Activated CD8-positive, alpha-beta memory T cell treated with anti-CD3 and anti-CD28 coated beads for 1 hour (primary cell): ENCODE data around the gene NIPAL3.
"Not testable (repeated sequence)": the region's sequence is repeated elsewhere in the genome, so short reads cannot be mapped to it uniquely, and the experiment has no call there.

Source experiments
- DNase-seq, 2 donors: peaks; one replicate each; pipeline ENCODE4 v3.0.0-alpha.2; 2020; ENCODE audit warnings: low read depth in 1 of 2; ENCODE audit errors: extremely low read depth in 1 of 2

The NIPAL3 gene

DNA sequence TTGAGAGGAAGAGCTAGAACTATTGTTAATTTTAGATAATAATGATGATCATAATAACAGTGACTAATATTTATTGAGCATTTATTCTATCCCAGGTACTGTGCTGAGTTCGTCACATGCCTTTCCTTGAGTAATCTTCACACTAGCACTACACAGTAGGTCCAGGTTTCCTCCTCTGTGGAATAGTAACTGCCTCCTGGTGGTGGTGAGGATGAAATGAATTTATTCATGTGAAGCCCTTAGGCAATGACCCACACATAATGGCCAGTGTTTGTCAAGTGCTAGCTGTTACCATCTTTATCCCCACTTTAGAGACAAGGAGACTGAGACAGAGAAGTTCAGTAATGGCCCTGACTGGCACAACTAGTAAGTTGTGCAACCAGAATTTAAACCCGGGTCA lies 5.9 kb downstream of the NIPAL3 start:
- no peak for DNase-seq

DNA sequence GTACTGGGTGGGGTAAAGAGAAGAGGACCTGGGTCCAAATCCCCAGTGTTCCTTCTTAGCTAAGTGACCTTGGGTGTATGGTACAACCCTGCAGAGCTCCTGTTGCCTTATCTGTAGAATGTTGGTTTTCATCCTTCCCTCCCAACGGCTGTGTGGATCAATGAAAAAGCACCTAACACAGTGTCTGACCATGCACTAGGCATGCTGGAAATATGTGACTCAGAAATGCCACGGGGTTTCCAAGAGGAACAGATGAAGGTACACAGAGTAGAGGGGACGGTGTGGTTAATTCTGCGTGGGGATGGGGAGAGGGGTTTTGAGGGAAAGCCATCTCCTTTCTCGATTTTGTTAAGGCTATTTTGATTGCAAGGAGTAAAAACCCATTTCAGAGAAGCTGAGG lies 8.6 kb downstream of the NIPAL3 start:
- DNase-seq: no peak

DNA sequence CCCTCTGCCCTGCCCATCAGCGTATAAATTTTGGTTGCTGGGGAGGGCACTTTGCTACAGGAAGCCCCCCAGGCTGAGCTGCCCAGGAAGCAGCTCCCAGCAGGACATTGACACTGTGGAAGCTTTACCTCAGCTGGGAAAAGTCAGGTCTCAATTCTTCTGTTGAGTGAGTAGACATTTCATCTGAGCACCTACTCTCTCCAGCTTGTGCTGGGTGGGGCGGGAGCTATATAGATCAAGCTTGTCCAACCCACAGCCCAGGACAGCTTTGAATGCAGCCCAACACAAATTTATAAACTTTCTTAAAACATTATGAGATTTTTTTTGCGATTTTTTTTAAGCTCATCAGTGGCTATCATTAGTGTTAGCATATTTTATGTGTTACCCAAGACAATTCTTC lies 9.4 kb downstream of the NIPAL3 start:
- DNase-seq: no peak

DNA sequence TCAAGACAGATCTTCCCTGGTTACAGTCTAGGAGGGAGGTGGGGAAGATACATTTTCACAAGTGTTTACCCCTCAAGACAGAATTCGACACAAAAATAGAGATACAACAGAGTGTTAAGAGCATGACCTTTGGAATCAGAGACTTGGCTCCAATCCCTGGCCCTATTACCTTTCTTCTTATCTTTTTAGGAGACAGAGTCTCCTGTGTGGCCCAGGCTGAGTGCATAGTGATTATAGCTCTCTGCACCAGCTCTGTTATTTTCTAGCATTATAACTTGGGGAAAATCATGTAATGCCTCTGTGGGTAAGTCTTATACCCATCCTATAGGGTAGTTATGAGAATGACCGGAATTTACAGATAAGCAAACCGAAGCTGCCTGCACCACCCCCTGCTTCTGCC lies 9.8 kb downstream of the NIPAL3 start:
- no peak for DNase-seq

DNA sequence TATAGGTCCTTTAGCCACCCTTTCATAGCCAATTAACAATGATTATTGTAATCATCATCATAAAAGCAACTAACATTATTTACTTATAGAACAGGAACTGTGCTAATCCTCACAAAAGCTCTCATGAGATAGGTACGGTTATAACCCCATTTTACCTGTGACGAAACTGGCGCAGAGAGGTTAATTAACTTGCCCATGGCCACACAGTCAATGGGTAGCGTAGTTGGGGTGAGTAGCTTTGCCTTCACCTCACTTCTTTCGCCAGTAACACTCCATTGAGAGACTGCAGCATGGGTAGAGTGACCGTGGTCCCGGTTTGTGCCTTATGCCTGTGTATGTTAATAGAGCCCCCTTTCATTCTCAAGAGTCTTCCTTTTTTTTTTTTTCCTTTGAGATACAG lies 10.3 kb downstream of the NIPAL3 start:
- DNase-seq: no peak

DNA sequence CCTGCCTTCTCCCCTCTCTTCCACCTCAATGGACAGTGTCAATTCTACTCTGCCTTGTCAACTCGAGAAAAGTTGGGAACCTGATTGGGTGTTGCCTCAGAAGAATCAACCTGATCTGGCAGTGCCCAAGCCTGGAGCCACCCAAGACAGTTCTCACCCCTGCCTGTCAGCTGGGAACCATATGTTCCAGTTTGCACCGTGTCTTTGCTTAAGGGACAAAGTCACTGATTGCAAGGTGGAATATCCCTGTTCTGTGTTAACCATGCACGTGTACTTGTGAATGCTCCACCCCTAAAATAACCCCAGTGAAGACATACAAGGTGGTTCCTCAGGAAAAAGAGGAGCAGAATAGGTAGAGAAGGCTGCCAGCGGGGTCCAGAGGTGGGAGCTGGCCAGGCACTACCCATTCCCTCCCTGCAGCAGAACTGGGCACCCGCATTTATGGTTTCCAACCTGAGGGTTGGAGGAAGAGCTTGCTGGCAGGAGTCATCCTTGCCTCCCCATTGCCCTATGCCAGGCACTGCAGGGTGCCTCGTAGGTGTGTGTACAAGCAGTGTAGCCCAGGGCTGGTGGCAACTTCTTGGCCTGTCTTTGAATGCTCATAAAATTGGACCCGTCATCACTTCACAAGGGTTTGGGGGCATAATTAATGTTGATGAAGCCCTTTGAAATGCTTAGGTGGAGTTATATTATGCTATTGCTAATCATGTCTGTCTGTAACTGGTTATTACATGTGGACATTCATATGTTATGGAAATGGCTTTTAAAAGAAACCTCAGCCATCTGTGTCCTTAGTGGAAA lies 11.3 kb downstream of the NIPAL3 start:
- DNase-seq: no peak

DNA sequence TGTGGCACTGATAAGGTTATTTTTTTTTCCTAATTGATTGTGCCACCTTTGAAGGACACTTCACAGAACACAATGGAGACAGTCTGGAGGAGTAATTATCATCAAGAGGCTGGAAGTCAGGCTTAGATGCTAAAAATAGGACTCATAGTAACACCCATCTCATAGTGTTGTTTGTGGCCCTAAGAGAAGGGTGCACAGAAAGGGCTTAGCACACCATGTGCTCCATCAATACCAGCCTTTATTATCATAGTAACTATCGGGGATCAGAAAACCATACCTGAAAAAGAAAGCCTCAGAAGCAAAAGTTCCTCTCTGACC lies 11.9 kb downstream of the NIPAL3 start:
- DNase-seq: no peak

DNA sequence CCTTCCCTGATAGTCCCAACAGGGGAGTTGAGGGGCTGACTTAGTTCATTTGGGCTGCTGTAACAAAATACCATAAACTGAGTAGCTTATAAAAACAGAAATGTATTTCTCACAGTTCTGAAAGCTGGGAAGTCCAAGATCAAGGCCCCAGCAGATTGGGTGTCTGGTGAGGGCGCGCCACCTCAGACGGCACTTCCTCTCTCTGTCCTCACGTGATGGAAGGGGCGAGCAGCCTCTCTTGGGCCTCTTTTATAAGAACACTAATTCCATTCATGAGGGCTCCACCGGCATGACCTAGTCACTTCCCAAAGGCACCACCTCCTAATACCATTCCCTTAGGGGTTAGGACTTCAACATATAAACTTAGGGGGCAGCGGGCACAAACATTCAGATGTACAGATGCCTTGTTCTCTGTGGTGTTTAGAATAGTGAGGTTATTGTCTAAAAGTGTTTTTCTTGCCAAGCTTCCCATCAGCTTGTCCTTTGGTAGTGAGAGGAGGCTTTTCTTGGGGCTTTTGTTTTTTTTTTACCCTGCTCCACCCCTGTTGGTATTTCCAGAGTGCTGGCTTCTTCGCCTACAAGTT lies 20.3 kb downstream of the NIPAL3 start:
- no peak for DNase-seq

DNA sequence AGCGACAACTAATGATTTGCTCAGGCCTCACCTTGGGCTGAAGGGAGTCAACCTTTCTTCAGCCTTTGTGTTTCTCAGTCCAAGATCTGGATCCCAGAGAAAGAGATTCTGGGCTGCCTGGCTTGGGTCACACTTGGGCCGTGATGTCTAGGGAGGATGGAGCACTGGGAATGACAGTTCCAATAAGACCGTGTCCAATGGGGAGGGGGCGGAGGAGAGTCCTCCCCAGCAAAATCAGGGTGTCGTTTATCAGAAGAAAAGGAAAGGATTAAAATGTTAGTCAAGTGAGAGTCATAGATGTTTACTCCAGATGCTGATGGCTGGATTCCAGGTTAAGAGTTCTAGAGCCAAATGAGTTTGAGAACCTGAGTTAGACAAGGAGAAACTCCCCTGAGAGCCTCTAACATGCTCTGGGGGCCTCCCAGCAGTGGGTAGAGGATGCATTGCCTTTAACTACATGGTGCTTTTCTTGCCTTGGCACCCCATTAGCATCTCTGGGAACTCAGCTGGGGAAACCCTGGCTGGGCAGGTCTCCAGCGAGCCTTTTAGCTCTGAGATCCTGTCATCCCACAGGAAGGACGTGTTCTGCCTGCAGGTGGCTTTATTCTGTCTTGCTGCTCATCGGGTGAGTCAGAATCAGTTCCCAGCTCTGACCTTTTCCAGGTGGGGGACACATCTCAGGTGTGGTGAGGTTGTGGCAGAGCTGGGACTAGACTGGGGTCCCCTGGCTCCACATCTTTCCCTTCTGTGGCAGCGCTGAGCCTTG lies 22.2 kb downstream of the NIPAL3 start:
- no peak for DNase-seq

DNA sequence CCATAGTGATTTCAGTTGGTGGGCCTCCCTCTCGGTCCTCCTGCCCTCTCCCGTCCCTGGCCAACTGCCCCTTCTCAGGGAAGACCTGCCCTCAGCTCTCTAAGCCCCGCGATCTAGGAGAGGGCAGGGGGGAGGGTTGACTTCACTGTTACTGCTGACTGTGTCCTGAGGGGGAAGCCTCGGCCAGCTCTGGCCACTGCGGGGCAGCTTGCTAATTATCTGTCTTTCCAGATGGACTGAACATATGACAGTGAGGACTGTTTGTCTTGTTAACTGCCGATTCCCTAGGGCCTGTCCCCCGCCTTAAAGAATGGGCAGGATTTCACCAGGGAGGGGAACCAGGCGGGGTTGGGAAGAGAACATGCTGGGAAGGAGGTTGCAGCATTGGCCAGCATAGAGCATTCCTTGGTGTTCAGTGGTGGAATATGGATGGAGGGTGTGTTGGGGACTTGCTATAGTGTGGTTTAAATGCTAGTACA lies 22.9 kb downstream of the NIPAL3 start:
- no peak for DNase-seq

DNA sequence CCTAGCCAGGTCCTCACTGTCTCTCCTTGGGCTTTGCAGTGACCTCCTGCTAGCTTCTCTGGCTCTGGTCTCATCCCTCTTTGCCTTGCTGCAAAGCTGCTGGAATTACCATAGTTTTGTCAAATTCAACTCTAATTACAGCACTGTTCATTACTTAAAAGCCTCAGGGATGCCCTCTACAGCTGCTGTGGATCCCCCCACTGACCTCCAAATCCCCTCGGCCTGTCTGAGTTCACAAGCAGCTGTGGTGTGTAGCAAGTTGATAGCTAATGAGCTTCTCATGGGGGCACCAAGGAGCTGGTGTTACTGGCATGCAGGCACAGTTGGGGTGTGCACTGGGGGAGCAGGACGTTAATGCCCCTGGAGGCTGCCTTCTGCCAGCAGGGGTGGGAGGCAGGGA lies 24.8 kb downstream of the NIPAL3 start:
- DNase-seq: no peak

DNA sequence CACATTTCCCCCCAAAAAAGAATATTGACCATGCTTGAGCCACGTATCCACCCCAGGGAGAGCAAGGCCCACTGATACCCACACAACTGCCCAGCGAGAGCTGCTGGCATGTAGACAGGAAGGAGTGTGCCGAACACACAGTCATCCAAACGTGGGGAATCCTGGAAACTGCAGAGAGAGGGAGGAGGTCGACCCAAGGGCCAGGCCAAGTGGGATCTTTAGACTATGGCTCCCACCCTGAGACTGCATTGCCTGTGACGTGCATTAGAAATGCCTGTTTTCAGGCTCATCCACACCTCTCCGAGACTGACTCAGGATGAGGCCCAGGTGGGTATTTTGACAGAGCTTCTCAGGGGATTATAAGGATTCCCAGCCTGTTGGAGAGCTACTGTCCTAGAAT lies 25.9 kb downstream of the NIPAL3 start:
- no peak for DNase-seq

DNA sequence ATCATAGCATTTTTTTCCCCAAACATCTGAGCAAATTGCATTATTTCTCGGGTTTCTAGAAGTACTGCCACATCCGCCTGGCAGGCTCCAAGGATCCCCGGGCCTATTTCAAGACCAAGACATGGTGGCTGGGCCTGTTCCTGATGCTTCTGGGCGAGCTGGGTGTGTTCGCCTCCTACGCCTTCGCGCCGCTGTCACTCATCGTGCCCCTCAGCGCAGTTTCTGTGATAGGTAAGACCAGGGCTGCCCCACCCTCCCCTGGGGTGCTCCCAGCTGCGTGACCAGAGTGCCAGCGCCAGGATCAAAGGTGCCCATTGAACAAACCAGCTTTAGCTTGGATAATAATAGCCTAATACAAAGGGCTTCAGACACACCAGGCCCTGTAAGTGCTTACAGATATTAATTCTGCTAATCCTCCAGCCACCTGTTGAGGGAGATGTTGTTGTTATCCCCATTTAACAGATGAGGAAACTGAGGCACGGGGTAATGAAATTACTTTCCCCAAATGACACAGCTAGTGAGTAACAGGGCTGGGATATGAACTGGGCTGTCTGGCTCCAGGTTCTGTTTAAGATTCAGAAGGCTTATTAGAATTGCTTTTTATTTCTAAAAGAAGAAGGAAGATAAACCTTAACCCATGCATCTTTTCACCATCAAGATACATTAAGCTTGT lies 26.5 kb downstream of the NIPAL3 start:
- DNase-seq: no peak

DNA sequence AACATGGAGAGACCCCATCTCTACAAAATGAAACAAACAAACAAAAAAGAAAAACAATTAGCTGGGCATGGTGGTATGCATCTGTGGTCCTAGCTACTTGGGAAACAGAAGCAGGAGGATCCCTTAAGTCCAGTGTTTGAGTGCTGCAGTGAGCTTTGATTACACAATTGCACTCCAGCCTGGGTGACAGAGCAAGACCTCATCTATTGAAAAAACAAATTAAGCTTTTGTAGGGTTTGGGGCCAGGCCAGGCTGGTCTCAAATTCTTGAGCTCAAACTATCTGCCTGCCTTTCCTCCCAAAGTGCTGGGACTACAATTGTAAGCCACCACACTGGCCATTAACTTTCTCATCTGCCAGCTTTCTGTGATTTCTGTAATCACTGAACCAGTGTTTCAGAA lies 27.2 kb downstream of the NIPAL3 start:
- no peak for DNase-seq

DNA sequence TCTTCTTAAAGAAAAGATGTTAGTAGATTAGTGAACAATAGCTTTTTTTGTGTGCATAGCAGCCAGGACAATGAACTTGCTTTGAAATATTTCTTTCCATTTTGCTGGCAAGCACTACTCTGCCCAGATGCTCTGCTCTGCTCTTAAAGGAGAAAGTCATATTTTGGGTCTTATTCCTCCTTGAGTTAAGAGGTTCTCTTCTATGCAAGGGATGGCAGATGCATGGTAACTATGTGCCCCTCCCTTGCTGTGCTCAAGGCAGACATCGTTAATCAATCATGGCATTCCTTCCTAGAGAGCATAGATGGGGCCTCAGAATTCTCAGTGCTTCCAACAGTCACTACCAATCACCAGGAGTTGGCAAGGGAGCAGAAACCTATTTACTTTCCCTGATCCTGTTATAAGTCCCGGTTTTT lies 27.6 kb downstream of the NIPAL3 start:
- no peak for DNase-seq

DNA sequence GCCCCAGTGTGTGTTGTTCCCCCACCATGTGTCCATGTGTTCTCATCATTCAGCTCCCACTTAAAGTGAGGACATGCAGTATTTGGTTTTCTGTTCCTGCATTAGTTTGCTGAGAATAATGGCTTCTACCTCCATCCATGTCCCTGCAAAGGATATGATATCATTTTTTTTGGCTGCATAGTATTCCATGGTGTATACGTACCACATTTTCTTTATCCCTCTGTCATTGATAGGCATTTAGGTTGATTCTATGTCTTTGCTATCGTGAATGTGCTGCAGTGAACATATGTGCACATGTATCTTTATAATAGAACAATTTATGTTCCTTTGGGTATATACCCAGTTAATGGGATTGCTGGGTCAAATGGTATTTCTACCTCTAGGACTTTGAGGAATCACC lies 30.8 kb downstream of the NIPAL3 start:
- DNase-seq: not testable (repeated sequence)

DNA sequence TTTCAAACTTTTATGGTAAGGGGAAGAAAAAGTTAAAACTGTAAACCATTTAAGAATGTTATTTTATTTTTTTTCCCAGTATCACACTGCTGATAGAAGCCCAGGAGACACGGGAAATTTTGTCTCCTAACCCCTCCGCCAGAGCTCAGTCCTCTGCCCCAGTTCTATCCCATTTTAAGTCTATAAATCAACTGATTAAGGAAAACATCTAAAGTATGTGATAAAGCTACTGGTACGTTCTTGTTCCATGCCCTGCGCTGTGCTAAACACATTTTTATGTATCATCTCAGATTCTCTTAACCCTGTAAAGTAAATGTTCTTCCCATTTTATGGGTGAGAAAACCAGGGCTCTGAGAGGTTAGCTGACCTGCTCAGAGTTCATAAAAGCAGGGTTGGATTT lies 34.7 kb downstream of the NIPAL3 start:
- no peak for DNase-seq

DNA sequence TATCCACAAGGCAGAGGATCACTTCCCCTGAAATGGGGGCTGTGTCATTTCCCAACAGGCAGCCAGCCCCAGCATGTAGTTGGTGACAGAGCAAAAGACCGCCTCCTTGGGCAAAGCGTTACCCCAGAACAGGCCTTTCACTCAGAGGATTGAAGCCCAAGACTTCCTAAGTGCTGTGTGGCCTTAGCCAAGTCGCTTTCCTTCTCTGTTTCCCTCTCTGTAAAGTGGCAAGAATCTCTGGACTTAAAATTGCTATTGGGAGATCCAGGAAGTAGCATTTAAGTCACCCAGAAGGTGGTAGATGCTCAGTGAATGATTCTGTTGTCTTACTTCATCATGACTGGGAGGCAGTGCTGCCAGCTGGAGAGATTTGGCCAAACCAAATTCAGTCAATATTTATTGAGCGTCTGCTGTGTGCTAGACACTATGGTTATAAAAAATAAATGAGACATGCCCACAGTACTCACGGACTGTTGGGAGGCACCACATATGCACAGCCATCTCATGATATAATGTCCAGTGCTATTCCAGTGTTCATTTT lies 35.3 kb downstream of the NIPAL3 start:
- no peak for DNase-seq

DNA sequence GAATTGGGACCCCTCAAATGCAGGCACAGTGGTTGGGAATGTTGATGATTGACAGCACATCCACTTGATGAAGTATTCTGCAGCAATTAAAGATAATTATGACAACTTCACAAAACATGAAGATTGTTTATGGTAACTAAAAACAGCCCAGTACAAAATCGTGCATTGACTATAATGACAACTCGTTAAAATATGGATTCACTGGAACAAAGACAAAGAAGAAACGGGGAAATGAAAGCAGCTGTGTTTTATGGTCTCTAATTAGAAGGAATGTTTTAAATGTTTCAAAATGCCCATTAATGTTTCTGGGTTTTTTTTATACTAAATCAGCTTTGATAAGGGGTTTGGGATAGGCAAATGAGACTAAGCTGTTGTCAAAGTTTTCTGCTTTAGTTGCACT lies 36.1 kb downstream of the NIPAL3 start:
- no peak for DNase-seq

DNA sequence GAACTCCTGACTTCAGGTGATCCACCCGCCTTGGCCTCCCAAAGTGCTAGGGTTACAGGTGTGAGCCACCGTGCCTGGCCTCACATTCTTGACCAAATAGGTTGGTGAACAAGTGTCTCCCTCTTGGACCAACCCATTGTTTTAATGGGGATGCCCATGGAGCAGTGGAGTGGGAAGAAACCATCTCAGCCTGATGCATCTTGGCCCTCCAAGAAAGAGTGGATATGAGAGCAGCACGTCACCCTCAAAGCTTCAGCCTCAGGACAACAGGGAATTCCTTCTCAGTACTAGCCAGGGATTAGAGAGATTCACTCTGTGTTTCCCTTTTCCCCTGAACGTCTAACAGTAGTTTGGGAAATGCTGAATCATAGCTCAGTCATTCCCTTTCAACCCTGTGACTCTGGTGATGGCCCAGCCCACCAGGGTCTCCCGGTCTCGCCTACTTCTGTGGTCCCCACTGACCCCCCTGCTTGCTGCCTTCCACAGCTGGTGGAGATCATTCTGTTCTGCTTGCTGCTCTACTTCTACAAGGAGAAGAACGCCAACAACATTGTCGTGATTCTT lies 37.4 kb downstream of the NIPAL3 start:
- DNase-seq: no peak

DNA sequence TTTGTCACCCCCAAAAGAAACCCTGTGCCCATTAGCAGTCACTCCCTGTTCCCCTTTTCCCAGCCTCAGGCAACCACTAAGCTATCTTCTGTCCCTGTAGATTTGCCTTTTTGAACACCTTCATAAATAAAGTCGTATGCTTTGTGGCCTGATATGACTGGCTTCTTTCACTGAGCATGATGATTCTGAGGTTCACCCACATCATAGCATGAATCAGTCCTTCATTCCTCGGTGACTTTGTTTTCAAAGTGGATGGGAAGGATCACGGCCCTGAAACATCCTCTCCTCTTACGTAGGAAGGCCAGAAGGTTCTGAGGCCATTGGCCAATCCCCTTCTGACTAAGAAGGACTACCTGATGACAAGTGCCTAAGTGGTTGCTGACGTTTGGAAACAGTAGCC lies 39.1 kb downstream of the NIPAL3 start:
- no peak for DNase-seq
